SK-N-MC (cell line): ENCODE results near the gene RRM2.

Experiments
- DNase-seq: peaks from one replicate; pipeline ENCODE4 v3.0.0-alpha.2; 2011; ENCODE audit warnings: low read depth, low spot score
- H3K27ac ChIP-seq: fragments of 200-600 bp; sonication (generic); 2 replicates; pipeline ENCODE4 v1.5.1; 2016; ENCODE audit warnings: mixed run types
- H3K36me3 ChIP-seq: fragments of 200-600 bp; sonication (generic); 2 replicates; pipeline ENCODE4 v1.6.1; 2017; ENCODE audit warnings: antibody characterized with exemption, low read length, mixed read lengths; ENCODE audit not compliant: insufficient read depth
- H3K4me3 ChIP-seq: fragments of 200-600 bp; sonication (generic); 2 replicates; pipeline ENCODE4 v1.5.1; 2016
- H3K9ac ChIP-seq: fragments of 200-600 bp; sonication (generic); 2 replicates; pipeline ENCODE4 v1.8.0; 2017; ENCODE audit warnings: mixed run types, mixed read lengths; ENCODE audit not compliant: insufficient read length
- H3K9me3 ChIP-seq: fragments of 200-600 bp; sonication (generic); 2 replicates; pipeline ENCODE4 v1.6.1; 2017; ENCODE audit warnings: low read depth, mild to moderate bottlenecking, antibody characterized with exemption, low read length, moderate library complexity, mixed read lengths
- EZH2 ChIP-seq: fragments of 200-600 bp; sonication (generic); IDR thresholded peaks from one replicate; pipeline ENCODE4 v1.6.1; 2017; ENCODE audit warnings: antibody characterized with exemption
- FOXP2 ChIP-seq: optimal IDR thresholded peaks from 2 replicates; pipeline ENCODE3; 2011; ENCODE audit warnings: mild to moderate bottlenecking, moderate library complexity; ENCODE audit not compliant: insufficient read depth; ENCODE audit errors: extremely low read length, control extremely low read depth
- POLR2AphosphoS5 ChIP-seq: IDR thresholded peaks from 2 replicates; pipeline ENCODE4 v1.6.1; 2012; ENCODE audit warnings: mild to moderate bottlenecking, low read depth, low read length, borderline replicate concordance

Gene RRM2

DNA sequence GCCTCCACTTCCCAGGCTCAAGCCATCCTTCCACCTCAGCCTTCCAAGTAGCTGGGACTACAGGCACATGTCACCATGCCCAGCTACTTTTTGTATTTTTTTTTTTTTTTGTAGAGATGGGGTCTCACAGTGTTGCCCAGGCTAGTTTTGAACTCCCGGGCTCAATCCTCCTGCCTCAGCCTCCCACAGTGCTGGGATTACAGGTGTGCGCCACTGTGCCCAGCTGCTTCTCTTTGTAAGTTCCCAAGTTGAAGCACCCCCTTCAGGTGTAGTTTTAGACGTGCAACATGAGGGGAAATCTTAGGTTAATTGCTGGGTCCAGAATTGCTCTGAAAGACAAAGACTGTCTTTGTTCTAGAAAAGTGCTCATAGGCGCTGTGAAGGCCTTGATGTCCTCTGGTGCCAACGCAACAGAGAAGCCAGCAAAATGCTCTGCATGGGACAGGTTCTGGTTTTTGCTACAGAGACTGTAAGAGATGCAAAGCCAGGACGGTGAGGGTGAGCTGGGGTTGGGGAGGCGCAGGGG, 46.6 kb downstream of the RRM2 start:
- DNase-seq: no peak
- no peaks in the 10 kb centered on the region for H3K9me3 ChIP-seq
- no peak overlapping the region for H3K9ac ChIP-seq
- no peak overlapping the region for H3K4me3 ChIP-seq
- H3K27ac ChIP-seq: no peak overlapping the region
- H3K36me3 ChIP-seq: no peaks in the 10 kb centered on the region
- TF ChIP-seq POLR2AphosphoS5 (no peak), EZH2 (no peak), FOXP2 (no peak)

DNA sequence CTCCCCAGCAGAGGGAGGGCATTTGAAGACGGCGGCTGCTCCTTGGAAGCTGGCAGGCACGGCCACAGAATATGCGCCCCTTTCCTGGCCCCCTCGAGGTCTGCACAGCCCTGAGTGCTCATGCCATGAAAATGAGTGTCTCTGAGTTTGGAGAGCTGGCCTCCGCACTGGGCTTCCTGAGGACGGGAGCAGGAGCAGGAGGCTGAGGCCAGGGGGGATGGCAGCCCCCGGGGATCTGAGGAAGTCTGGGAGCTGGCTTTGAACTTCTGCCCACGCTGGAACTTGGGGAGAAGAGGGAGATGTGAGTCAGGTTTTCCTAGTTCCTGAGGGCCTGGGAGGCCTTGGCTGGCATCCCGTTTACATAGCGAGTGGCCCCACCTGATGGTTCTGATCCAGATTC, 47.0 kb downstream of the RRM2 start:
- no peak for TF ChIP-seq EZH2
- TF ChIP-seq FOXP2: no peak
- no peak for TF ChIP-seq POLR2AphosphoS5
- no peak overlapping the region for H3K9ac ChIP-seq
- H3K4me3 ChIP-seq: no peak overlapping the region
- H3K9me3 ChIP-seq: no peaks in the 10 kb centered on the region
- H3K27ac ChIP-seq: no peak overlapping the region
- no peak for DNase-seq
- H3K36me3 ChIP-seq: no peaks in the 10 kb centered on the region

DNA sequence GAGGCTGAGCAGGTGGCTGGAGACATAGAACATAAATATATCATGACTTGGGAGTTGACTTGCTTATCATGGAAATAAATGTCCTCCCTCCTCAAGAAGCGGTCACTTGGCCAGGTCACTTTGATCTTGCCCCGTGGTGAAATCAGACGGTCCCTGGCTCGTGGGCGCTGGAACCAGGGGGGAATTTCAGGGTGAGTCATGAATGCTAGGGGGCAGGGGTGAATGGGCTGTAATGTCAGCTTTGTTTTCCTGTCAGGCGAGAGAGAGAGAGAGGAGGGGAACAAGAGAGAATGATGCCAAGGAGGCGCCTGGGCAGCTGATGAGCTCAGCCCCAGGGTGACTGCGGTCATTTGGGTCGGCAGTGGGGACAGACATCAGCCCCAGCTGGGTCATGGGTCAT, 47.7 kb downstream of the RRM2 start:
- H3K9ac ChIP-seq: no peak overlapping the region
- H3K9me3 ChIP-seq: no peaks in the 10 kb centered on the region
- no peak for DNase-seq
- no peak overlapping the region for H3K27ac ChIP-seq
- TF ChIP-seq FOXP2 (no peak), EZH2 (no peak), POLR2AphosphoS5 (no peak)
- H3K36me3 ChIP-seq: no peaks in the 10 kb centered on the region
- H3K4me3 ChIP-seq: no peak overlapping the region

DNA sequence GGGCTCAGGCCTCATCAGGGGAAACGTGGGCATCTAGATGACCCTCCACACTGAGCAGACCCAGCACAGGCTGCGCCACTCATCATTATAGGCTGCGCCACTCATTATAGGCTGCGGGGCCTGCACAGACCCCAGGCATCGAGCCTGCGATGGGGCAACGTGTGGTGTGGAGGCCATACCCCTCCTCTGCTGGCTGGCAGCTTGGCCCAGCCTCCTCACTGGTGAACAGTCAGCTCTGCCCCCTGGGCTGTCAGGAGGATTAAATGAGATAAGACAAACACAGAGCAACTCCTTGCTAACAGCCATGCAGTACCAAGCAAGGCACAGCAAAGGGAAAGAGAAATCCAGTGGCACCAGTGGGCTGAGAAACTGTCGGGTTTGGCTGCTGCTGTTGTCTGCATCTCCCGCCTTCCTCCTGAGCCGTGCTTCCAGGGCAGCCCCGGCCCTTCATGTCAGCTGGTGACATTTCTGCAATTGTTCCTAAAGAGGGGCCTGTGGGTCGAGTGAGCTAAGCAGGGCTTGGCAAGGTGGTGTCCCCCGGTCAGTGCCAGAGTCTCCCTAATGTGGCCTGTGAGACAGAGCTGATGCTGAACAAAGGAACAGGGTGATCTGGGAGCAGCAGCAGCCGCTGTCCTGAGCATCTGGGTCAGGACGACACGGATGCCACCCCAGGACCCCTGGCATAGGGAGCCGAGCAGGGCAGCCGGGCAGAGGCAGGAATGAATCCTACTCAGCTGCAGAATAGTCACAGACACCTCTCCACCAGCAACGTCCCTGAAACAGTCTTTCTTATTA, 48.7 kb downstream of the RRM2 start:
- DNase-seq: no peak
- Histone ChIP-seq H3K27ac (no peak overlapping the region), H3K9me3 (no peaks in the 10 kb centered on the region), H3K4me3 (no peak overlapping the region), H3K9ac (no peak overlapping the region), H3K36me3 (no peaks in the 10 kb centered on the region)
- TF ChIP-seq EZH2 (no peak), POLR2AphosphoS5 (no peak), FOXP2 (no peak)

DNA sequence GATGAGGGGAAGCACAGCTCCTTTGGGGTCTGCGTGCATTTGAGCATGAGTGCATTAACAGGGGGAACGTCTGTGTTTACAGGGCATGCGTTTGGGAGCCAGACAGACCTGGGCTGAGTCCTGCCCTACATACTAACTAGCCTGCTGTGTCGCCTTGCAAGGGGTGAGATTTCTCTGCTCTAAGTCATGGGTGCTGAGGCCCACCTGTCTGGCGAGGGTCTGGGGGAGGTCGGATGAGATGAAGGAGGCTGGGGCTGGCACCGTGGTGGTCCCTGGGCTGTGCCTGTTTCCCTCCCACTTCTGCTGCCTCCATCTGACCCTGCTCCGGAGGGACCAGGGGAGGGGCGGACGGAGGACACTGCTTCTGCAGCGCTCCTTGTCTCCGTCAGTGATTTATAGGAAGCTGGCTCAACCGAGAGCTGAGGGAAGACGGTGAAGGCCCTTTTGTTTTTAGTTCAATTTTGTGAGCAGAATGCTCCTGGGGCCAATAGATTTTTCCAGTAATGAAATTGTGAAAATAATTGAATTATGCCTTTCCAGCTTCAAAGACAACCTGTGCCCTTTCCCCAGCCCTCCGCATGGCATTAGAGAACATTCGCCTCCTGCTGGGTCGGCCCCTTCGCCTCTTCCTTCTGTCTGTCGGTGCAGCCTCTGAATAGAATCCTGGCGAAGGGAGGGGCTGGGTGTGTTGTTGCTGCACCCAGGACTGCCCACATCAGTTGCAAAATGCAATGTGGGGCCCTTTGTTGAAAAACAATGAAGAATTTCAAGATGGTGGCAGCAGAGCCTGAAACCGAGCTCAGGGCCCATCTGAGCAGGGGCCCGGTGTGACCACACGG, 49.7 kb downstream of the RRM2 start:
- H3K36me3 ChIP-seq: no peaks in the 10 kb centered on the region
- no peak for DNase-seq
- H3K27ac ChIP-seq: no peak overlapping the region
- H3K4me3 ChIP-seq: no peak overlapping the region
- no peak for TF ChIP-seq FOXP2
- TF ChIP-seq EZH2: no peak
- TF ChIP-seq POLR2AphosphoS5: no peak
- no peaks in the 10 kb centered on the region for H3K9me3 ChIP-seq
- H3K9ac ChIP-seq: no peak overlapping the region

- H3K9me3 ChIP-seq: no peaks in the 10 kb centered on the region
- no peaks in the 10 kb centered on the region for H3K36me3 ChIP-seq
- no peak overlapping the region for H3K27ac ChIP-seq
- H3K9ac ChIP-seq: no peak overlapping the region
- no peak for DNase-seq
- TF ChIP-seq EZH2 (no peak), FOXP2 (no peak), POLR2AphosphoS5 (no peak)
- H3K4me3 ChIP-seq: no peak overlapping the region
Observed at GRCh38 chr2:10173258-10174005, 50.9 kb downstream of the RRM2 start.

DNA sequence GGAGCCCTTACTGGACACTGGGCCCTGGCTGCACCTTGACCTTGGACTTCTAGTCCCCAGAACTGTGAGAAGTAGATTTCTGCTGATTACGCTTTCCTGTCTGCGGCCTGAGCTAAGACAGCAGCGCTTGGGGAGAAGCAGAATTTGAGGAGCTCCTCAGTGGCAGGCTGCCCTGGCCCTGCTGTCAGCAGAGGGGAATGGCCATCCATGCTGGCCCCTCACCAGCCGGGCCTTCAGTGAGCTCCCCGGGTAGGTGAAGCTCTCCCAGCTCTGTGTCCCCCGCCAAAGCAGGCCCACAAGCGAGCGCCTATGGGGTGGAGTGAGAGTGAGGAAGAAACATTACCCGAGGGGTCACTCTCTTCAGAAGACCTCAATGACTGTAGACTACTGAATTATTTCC, 51.6 kb downstream of the RRM2 start:
- no peaks in the 10 kb centered on the region for H3K36me3 ChIP-seq
- no peak overlapping the region for H3K27ac ChIP-seq
- no peak for TF ChIP-seq POLR2AphosphoS5

DNA sequence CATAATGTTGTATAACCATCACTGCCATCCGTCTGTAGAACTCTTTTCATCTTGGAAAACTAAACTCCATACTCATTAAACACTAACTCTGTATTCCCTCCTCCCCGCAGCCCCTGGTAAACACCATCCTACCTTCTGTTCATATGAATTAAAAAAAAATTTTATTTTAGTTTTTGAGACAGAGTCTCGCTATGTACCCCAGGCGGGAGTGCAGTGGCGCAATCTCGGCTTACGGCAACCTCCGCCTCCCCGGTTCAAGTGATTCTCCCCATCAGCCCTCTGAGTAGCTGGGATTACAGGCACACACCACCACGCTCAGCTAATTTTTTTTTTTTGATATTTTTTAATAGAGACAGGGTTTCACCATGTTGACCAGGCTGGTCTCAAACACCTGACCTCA, 52.9 kb downstream of the RRM2 start:
- no peak for DNase-seq
- H3K4me3 ChIP-seq: no peak overlapping the region
- no peaks in the 10 kb centered on the region for H3K9me3 ChIP-seq
- no peak overlapping the region for H3K27ac ChIP-seq
- no peak overlapping the region for H3K9ac ChIP-seq
- no peaks in the 10 kb centered on the region for H3K36me3 ChIP-seq
- TF ChIP-seq FOXP2 (no peak), POLR2AphosphoS5 (no peak), EZH2 (no peak)

More for the DNA sequence above, 51.6 kb downstream of the RRM2 start:
- Histone ChIP-seq H3K9ac (no peak overlapping the region), H3K4me3 (no peak overlapping the region), H3K9me3 (no peaks in the 10 kb centered on the region)
- no peak for DNase-seq

DNA sequence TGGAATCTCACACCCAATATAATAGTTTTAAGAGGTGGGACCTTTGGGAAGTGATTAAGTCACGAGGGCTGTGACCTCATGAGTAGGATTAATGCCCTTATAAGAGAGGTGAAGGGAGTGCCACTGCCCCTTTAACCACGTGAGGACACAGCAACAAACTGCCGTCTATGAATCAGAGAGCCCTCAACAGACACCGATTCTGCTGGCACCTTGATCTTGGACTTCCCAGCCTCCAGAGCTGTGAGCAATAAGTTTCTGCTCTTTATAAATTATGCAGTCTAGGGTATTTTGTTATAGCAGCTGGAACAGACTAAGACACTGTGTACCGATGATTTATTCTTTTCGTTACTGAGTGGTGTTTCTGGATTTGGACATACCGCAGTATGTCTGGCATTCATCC, 56.2 kb downstream of the RRM2 start:
- no peak overlapping the region for H3K4me3 ChIP-seq
- no peaks in the 10 kb centered on the region for H3K36me3 ChIP-seq
- no peaks in the 10 kb centered on the region for H3K9me3 ChIP-seq
- no peak overlapping the region for H3K9ac ChIP-seq
- H3K27ac ChIP-seq: no peak overlapping the region
- TF ChIP-seq EZH2: no peak
- TF ChIP-seq FOXP2: no peak
- no peak for TF ChIP-seq POLR2AphosphoS5
- DNase-seq: no peak
